HFFc6 (cell line): ENCODE results near the gene ATR. TPM values are rescaled to one million over a fixed set of nuclear protein-coding genes. Genes with fewer than 3 reads are reported as not detected.
"Not testable (repeated sequence)": the region's sequence is repeated elsewhere in the genome, so short reads cannot be mapped to it uniquely, and the experiment has no call there.

ENCODE experiments used
- DNase-seq: peaks from one replicate; pipeline ENCODE4 v3.0.0-alpha.2; 2018
- H3K27ac Mint-ChIP-seq: 2 replicates; pipeline ENCODE4 v1.8.0; 2020; ENCODE audit warnings: mild to moderate bottlenecking, mixed read lengths
- H3K27me3 Mint-ChIP-seq: 2 replicates; pipeline ENCODE4 v1.8.0; 2021; ENCODE audit warnings: mild to moderate bottlenecking, moderate library complexity, mixed read lengths; ENCODE audit not compliant: insufficient read depth
- H3K36me3 Mint-ChIP-seq: 2 replicates; pipeline ENCODE4 v1.8.0; 2021; ENCODE audit warnings: low read depth, mixed read lengths
- H3K4me1 Mint-ChIP-seq: 2 replicates; pipeline ENCODE4 v1.8.0; 2020; ENCODE audit warnings: low read depth, mixed read lengths
- H3K4me3 Mint-ChIP-seq: 2 replicates; pipeline ENCODE4 v1.8.0; 2020; ENCODE audit warnings: mild to moderate bottlenecking, moderate library complexity, mixed read lengths
- H3K9me3 Mint-ChIP-seq: 2 replicates; pipeline ENCODE4 v1.8.0; 2020; ENCODE audit warnings: mild to moderate bottlenecking, mixed read lengths
- CTCF ChIP-seq: fragments of 200-600 bp; sonication (generic); IDR thresholded peaks from 2 replicates; pipeline ENCODE4 v1.5.0; 2021; ENCODE audit warnings: antibody characterized with exemption, mild to moderate bottlenecking
- total RNA-seq, 6 experiments: library from RNA; stranded (reverse); fragmentation: NEBNext Ultra II Directional; extraction: Animal tissue kit (Norgen Biotek cat#: 25700); gene quantifications; 2 replicates in 1 of 6; 3 replicates in 5 of 6; pipeline ENCODE4 v1.2.3, GENCODE V29; 2021

The ATR gene
- total RNA-seq, 6 experiments from 2014 or later = 23.3 to 25.6 (median 24.3) TPM

GRCh38 chr3:142611206-142611605 lies 32.7 kb upstream of the ATR start:
- Mint-ChIP-seq H3K4me3 (no peak overlapping the region), H3K36me3 (no peaks in the 10 kb centered on the region), H3K9me3 (no peaks in the 10 kb centered on the region), H3K27ac (no peak overlapping the region), H3K4me1 (no peaks in the 10 kb centered on the region; the same call in 1 of the 2 replicates), H3K27me3 (peaks cover 5% of the 10 kb centered on the region)
- DNase-seq = no peak
- TF ChIP-seq CTCF = no peak

- no peaks in the 10 kb centered on the region for H3K27me3 Mint-ChIP-seq
- no peak overlapping the region for H3K27ac Mint-ChIP-seq
- no peaks in the 10 kb centered on the region for H3K9me3 Mint-ChIP-seq
These were observed 30.6 kb upstream of the ATR start for GRCh38 chr3:142609136-142609535.

GRCh38 chr3:142608631-142609030 lies 30.1 kb upstream of the ATR start:
- no peaks in the 10 kb centered on the region for H3K36me3 Mint-ChIP-seq
- no peaks in the 10 kb centered on the region for H3K4me1 Mint-ChIP-seq
- no peak overlapping the region for H3K4me3 Mint-ChIP-seq
- no peak overlapping the region for H3K27ac Mint-ChIP-seq
- no peaks in the 10 kb centered on the region for H3K27me3 Mint-ChIP-seq
- no peak for DNase-seq
- H3K9me3 Mint-ChIP-seq = no peaks in the 10 kb centered on the region
- no peak for TF ChIP-seq CTCF

More at GRCh38 chr3:142609136-142609535, 30.6 kb upstream of the ATR start:
- no peak for TF ChIP-seq CTCF
- Mint-ChIP-seq H3K4me3 (no peak overlapping the region), H3K4me1 (no peaks in the 10 kb centered on the region), H3K36me3 (no peaks in the 10 kb centered on the region)
- DNase-seq = no peak

GRCh38 chr3:142604940-142605339 lies 26.4 kb upstream of the ATR start:
- Mint-ChIP-seq H3K27ac (no peak overlapping the region), H3K9me3 (no peaks in the 10 kb centered on the region), H3K27me3 (no peaks in the 10 kb centered on the region; the same call in none of the 2 replicates), H3K4me3 (no peak overlapping the region), H3K4me1 (no peaks in the 10 kb centered on the region), H3K36me3 (no peaks in the 10 kb centered on the region)
- DNase-seq = no peak
- no peak for TF ChIP-seq CTCF

GRCh38 chr3:142603386-142603705 lies 24.8 kb upstream of the ATR start:
- not testable (repeated sequence) for DNase-seq, H3K36me3 Mint-ChIP-seq, H3K9me3 Mint-ChIP-seq, H3K27me3 Mint-ChIP-seq, H3K4me1 Mint-ChIP-seq, H3K4me3 Mint-ChIP-seq, H3K27ac Mint-ChIP-seq

- Mint-ChIP-seq H3K27ac (no peak overlapping the region), H3K4me3 (no peak overlapping the region), H3K27me3 (no peaks in the 10 kb centered on the region; the same call in none of the 2 replicates), H3K9me3 (no peaks in the 10 kb centered on the region), H3K4me1 (no peaks in the 10 kb centered on the region), H3K36me3 (no peaks in the 10 kb centered on the region)
- TF ChIP-seq CTCF = no peak
- no peak for DNase-seq
These were observed 24.3 kb upstream of the ATR start for GRCh38 chr3:142602619-142603385.
